HG03558 (cell line): Measurements from ENCODE around the gene PRR33.

Source experiments
- ATAC-seq: cut with Tn5 transposase; IDR thresholded peaks from one replicate; pipeline ENCODE4 v1.9.1; 2021; ENCODE audit warnings: moderate number of reproducible peaks; ENCODE audit not compliant: unreplicated experiment; ENCODE audit errors: extremely low read depth

PRR33 gene

DNA sequence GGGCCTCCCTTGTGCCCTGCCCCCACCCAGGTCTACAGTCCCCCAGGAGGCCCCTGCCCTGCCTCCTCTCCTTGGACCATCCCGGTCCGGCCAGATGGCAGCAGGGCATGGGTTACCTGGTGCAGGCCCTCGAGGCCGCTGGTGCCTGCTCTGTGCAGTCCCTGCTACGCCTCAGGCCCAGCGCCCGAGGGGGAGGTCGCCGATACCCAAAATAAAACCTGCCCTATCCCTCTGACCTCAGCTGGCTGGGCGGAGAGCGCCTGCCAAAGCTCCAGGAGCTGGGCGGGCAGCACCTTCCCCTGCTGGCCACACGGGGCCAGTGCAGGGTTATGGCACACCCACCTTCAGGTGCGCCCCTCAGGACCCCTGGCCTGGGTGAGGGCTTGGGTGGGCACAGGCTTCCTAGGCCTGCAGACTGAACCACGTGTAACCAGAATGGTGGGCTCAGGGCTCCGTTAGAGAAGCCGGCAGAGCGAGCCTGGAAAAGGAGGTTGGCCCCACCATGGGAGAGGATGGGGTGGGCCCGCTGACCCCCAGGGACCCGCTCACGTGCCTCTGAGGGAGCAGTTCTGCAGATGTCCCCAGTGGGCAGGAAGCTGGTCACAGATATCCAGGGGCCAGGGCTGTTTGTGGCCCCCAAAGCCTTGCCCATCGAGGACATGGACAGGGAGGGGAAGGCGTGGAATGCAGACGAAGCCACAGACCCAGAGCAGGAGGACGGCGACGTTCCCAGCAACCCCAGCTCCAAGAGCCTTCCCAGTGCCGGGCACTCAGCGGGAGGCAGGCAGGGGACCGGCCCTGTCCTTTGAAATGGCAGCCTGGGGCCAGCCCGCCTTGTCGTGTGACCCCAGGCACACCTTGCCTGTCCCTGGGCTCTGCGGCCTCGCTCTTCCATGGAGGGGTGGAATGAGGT is 26.1 kb upstream of the PRR33 start:
- no peak for ATAC-seq

DNA sequence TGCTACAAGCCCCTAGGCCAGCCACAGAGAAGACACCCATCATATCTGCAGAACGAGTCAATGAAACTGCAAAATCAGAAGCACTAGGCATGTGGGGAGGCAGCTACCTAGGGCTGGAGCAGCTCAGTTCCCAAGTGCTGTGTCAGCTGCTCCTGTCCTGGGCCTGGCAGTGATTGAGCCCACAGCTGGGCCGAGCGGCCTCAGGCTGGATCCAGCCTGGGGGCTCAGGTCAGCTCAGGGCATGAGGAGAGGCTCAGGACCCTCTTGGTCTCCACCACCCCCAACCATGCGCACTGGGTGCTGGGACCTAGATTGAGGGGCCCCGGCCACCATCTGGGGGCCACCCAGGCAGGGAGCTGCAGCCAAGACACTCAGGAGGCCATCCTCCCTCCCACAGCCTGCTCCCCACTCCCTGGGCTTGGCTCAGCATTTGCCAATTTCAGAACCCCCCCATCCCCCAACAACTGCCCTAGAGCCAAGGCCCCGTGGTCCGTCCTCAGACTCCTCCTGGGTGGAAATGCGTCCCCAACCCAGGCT is 25.4 kb upstream of the PRR33 start:
- no peak for ATAC-seq

DNA sequence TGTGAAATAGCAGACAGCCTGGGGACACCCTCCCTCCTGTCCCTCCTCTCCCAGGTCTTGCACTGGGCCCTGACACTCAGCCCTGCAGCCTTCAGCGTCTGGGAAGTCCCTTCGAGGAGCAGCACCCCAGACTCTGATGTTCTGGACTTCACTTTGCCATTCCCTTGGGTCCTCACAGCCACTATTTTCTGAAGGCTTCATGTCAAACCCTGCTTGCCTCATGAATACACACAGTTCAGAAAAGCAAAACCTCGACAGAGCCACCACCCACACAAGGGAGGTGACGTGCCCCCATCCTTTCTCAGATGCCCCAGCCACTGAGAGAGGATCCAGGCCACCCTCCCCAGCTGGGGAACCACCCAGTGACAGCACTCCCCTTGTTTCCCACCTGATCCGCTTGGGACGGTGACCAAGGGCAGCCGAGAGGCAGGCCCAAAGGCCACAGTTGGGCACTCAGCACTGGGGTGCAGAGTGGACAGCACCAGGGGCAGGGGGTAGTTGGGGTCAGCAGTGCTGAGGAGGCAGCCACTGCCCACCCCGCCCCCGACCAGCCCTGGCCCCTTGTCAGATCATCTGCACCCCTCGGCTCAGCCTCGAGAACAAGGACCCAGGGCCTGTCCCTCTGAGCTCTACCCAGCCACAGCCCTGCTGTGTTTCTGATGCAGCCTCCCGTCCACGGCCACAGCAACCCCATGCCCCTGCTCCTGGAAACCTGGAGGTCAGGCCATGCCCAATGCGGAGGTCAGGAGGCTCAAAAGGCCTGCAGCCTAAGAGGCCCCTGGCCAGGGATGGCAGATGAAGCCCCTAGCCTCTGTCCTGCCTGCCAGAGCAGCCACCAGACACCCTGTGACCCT is 24.7 kb upstream of the PRR33 start:
- ATAC-seq = no peak

DNA sequence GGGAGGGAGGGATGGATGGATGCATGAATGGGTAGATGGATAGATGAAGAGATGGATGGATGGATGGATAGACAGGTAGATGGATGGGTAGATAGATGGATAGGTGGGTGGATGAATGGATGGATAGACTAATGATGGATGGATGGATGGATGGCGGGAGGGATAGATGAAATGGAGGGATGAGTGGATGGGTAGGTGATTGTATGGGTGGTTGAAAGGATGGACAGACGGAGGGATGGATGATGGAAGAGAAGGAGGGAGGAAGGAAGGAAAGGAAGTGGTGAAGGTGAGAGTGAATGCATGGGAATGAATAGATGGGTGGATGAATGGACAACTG is 24.1 kb upstream of the PRR33 start:
- ATAC-seq = no peak

DNA sequence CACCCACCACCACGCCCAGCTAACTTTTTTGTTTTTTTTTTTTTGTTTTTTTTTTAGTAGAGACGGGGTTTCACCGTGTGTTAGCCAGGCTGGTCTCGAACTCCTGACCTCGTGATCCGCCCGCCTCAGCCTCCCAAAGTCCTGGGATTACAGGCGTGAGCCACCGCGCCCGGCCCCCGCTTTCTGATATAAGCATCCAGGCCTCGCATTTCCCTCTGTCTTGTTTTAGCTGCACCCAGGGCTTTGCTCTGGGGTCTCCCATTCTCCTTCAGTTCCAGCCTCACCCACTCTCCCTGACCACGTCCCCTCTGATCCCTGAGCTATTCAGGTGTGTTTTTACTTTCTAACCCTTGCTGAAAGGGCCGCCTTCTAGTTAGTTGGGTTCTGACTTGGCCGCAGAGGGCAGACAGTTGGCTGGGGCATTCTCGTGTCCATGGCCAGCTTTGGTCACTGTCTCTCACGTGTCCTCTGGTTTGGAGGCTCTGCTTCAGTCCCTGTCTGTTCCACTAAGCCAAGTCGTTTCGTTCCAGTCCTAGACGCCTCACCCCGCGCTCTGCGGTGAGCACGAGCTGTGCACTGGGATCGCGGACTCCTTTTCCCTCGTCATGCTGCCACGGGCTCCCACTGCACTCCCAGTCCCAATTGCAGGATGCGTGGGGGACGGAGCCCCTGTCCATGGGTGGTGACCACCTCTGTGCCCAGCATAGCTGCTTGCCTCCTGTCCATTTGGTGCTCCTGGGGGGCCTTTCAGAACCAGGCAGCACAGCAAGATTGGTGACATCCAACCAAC is 21.8 kb upstream of the PRR33 start:
- ATAC-seq = no peak

DNA sequence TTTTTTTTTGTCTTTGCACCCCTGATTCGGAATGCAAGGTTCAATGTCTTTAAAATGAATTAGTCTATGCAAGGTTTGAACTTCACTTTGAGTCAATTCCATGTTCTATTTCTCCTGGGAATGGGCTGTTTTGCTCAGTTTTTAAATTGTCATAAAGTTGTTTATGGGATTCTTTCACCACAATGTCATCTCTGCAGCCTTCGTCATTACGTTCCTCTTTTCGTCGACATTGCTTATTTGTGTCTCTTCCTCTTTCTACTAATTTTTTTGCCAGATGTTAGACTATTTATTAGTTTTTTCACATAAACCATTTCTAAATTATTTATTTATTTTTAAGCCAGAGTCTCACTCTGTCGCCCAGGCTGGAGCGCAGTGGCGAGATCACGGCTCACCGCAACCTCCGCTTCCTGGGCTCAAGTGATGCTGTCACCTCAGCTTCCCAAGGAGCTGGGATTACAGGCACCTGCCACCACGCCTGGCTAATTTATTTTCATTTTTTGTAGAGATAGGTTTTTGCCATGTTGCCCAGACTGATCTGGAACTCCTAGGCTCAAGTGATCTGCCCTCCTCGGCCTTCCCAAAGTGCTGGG is 20.7 kb upstream of the PRR33 start:
- no peak for ATAC-seq

DNA sequence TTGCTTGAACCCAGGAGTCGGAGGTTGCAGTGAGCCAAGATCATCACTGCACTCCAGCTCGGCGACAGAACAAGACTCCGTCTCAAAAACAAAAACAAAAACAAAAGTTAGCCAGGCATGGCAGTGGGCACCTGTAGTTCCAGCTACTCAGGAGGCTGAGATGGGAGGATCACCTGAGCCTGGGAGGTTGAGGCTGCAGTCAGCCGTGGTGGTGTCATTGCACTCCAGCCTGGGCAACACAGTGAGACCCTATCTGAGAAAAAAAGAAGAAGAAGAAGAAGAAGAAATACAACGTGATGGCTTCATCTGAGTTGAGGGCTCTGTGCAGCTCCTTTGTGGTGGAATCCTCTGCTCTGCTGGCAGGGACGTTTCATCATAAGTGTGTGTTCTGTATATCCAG is 17.8 kb upstream of the PRR33 start:
- ATAC-seq = no peak

DNA sequence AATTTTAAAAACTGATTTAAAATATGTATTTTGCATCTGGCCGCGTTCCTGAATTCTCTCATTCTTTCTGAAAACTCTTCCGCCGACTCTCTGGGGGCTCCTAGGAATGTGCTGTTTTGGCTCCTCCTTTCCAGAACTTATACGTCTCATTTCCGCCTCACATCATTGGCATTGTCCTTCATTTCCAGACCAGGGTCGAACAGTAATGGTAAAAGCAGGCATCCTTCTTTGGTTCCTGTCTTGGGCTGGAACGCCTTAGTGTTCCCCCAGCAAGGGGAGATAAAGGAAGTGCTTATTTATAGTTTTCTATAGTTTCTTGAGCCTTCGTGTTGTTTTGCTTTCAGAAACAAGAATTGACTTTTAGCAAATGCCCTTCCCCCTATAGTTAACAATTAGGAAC is 16.9 kb upstream of the PRR33 start:
- no peak for ATAC-seq

DNA sequence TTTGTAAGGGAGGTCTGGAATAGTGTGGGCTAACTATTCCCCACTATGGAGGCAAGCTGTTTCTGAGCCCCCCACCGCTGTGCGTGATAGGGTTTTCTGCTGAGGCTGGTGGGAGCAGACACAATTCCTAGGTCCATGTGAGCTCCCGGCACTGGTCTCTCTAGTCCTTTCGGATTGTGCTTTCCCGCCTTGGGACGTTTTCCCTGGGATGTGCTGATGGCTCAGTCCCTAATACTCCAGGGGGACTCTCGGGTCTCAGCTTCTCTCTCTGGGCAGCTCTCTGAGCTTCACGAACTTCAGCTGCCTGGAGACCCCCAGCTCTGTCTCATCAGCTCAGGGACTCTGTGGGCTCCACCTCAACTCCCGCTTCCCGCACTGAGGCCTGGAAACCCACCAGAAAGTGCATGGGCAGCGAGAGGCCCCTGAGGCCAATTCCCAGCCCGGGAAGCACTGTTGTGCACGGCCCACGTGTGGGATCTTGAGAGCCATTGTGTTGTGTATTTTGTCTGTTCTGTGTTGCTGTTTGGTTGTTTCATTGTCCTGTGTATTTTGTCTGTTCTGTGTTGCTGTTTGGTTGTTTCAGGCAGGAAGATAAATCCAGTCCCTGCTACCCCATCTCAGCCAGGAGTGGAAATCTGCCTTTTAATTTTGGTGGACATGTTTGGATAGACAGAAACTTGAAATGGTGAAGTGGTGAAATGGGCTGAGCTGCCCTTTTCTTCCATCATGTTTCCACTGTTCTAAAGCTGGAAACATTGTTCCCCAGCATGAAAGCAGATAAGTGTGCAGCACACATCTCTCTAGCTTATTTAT is 15.1 kb upstream of the PRR33 start:
- ATAC-seq = no peak

DNA sequence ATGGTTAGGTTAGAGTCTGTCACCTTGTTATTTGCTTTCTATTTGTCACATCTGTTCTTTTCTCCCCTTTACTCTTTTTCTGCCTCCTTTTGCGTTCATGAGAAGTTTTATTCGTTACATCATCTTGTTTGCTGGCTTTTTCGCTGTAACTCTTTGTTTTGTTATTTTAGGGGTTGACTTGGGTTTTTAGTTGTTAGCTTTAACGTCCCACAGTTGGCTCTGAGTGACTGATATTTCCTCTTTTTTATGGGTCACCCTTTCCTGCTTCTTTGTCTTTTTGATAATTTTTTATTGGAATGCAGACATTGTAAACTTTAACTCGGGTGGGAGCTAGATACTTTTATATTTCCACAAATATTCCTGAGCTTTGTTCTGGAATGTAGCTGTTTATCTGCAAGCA is 14.5 kb upstream of the PRR33 start:
- no peak for ATAC-seq

DNA sequence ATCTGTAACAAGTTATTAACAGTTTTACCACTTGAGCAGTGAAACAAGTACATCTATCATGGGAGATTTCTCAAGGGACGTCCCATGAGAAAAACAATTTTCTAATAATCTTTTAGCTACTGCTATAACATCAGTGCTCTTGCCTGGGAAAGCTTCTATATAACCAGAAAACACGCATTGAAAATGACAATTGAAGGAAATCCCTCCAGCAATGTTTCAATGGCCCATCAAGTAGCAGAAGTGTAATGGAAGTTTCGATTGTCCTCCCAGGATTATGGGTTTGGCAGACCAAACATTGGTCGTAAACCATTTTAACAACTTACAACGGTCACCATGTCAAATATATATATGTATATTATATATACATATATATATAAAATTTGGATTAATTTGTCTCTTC is 8.0 kb upstream of the PRR33 start:
- no peak for ATAC-seq

DNA sequence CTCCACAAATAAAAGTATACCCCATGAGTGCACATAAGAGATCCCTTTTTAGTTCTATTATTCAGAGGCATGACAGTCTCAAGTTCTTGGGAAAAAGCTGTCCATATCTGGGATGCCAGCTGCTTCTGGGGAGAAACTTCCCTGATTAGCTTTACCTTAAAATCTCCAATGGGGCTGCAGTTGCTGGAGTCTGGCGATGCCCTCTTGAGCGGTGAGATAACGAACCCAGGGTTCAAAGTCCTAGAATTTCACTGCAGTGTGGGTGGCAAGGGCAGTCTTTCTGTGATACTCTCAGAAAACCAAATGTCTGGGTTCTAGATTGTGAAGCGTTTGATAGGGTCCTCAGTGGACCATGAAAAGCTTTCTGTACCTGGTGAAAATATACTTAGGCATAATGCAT is 7.4 kb upstream of the PRR33 start:
- ATAC-seq = no peak

DNA sequence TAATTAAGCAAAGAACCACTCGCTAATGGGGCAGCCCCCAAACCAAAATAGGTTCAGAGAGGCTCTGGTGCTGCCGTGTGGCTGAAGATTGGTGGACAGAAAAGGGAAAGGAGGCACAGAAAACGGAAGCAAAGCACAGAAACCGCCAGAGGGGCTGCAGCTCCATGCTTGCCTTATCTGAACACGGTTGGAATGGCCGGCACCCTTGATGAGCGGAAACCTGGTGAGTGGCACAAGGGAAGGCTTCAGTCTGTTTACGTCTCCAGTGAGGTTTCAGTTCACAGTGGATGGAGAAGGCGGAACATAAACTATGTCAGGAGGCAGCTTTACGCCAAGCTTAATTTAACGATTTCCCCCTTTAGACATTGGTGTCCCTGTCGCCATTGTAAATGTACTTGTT is 5.2 kb upstream of the PRR33 start:
- ATAC-seq = no peak

DNA sequence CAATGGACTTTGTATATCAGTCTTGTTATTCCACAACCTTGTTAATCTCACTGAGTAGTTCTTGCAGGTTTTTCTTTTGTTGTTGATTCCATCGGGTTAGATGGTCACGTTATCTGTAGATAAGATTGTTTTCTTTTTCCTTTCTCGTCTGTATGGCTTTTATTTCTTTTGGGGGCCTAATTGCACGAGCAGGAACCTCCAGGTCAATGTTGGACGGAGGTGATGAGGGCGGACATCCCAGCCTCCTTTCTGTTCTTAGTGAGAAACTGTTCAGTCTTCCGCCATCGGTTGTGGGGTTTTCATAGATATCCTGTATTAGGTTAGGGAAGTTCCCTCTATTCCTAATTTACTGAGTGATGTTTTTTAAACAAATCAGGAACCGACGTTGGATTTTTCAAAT is 4.8 kb upstream of the PRR33 start:
- no peak for ATAC-seq

DNA sequence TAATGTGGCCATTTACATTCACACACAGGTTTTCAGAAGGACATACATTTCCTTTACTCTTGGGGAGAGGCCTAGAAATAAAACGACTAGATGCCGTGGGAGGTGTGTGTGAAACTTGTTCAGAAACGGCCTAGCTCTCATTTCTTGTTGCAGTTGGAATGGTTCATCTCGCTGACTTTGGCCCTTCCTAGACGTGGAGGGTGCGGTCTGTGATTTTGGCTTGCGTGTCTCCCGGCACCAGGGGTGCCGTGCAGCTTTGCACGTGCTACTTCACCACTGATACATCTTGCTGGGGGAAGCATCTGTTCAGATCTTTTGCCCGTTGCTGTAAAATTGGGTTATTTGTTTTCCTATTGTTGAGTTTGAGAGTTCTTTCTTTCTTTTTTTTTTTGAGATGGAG is 3.1 kb upstream of the PRR33 start:
- no peak for ATAC-seq

DNA sequence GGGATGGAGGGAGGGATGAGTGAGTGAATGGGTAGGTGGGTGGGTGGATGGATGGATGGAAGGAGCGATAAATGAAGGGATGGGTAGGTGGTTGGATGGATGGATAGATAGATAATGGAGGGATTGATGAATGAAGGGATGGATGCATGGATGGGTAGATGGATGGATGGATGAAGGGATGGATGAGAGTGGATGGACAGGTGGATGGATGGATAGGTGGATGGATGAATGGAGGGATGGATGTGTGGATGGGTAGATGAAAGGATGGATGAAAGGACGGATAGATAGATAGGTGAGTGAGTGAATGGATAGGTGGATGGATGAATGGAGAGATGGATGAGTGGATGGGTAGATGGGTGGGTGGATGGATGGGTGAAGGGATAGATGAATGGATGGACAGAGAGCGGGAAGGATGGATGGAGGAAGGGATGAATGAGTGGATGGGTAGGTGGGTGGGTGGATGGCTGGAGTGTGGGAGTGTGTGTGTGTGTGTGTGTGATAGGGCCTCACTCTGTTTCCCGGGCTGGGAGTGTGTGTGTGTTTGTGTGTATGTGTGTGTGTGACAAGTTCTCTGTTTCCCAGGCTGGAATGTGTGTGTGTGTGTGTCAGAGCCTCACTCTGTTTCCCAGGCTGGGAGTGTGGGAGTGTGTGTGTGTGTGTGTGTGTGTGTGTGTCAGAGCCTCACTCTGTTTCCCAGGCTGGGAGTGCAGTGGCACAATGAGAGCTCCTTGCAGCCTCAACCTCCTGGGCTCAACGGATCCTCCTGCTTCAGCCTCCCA is 2.1 kb upstream of the PRR33 start:
- no peak for ATAC-seq

DNA sequence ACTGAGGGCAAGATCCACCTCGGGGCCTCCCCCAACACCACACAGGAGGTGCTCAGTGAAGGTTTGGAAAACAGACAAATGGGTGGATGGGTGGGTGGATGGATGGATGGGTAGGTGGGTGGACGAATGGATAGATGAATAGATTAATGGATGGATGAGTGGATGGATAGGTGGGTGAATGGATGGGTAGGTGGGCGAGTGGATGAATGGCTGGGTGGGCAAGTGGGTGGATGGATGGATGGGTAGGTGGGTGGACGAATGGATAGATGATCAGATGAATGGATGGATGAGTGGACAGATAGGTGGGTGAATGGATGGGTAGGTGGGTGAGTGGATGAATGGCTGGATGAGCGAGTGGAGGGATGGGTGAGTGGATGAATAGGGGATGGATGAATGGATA is 863 bp upstream of the PRR33 start:
- ATAC-seq = no peak

DNA sequence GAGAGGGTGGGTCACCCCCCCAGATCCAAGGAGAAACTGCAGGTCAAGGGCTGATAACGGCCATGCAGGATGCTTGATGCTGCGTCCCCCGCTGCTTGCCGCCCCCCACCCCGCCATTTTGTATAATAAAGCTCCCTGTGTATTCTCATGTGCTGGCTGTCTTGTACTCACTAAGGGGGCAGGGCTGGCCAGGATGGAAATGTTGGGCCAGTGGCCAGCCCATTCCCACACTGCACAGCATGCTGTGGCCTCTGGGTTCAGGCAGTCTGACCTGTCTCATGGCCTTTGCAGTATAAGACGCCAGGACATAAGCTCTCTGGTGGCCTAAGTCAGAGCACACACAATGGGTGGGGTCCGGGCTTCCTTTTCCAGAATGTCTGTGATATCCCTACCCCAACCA is 421 bp upstream of the PRR33 start:
- ATAC-seq = no peak
